Hematopoietic multipotent progenitor cell treated with erythropoietin and hydrocortisone succinate and interleukin-3 and kit ligand, for 17 days (in vitro differentiated cells): ENCODE data around the gene ELMOD3.
"Not testable (repeated sequence)": the region's sequence is repeated elsewhere in the genome, so short reads cannot be mapped to it uniquely, and the experiment has no call there.

ENCODE experiments used
- DNase-seq: peaks from one replicate; pipeline ENCODE4 v3.0.0-alpha.2; 2015; ENCODE audit warnings: low spot score

Gene ELMOD3

DNA sequence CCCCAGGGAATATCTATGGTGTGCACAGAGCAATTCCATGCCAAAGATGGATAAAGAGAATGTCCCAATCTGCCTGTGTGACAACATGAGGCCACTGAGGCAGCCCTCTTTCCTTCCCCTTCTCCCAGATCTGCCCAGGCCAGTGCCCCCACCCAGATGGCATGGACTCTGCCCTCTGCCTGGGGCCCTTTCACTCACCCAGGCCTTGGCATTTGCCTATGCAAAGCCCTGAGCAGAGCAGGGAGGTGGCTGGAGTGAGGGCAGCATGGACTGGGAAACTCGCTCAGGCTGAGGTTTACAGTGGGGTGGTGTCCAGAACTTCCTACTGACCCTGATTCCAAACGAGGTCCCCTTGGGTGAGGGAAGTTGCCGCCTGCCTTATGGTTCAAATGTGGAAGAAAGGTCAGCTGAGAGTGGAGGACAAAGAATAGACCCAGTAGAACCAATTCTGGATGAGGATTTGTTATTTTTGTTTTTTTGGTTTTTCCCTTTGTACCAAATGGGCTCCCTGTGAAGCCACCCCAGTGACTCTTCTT is 72.8 kb downstream of the ELMOD3 start:
- DNase-seq = no peak

DNA sequence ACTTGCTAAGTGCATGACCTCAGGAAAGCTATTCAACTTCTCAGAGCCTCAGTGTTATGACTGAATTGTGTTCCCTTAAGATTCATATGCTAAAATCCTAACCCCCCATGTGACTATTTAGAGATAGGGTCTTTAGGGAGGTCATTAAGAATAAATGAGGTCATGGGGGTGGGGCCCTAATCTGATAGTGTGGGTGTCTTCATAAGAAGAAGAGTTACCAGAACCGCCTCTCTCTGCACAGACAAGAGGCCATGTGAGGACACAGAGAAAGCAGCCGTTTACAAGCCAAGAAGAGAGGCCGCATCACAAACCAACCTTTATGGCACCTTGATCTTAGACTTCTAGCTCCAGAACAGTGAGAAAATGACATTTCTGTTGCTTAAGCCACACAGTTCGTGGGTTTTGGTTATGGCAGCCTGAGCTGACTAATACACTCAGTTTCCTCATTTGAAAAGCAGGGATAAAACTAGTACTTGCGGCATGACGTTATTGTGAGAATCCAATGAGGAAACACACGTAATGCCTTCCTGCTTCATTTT is 73.8 kb downstream of the ELMOD3 start:
- peak; percentile 34 for DNase-seq

GRCh38 chr2:85429213-85429923 is 74.8 kb downstream of the ELMOD3 start:
- no peak for DNase-seq

GRCh38 chr2:85429924-85430289 is 75.3 kb downstream of the ELMOD3 start:
- DNase-seq = peak; percentile 40

DNA sequence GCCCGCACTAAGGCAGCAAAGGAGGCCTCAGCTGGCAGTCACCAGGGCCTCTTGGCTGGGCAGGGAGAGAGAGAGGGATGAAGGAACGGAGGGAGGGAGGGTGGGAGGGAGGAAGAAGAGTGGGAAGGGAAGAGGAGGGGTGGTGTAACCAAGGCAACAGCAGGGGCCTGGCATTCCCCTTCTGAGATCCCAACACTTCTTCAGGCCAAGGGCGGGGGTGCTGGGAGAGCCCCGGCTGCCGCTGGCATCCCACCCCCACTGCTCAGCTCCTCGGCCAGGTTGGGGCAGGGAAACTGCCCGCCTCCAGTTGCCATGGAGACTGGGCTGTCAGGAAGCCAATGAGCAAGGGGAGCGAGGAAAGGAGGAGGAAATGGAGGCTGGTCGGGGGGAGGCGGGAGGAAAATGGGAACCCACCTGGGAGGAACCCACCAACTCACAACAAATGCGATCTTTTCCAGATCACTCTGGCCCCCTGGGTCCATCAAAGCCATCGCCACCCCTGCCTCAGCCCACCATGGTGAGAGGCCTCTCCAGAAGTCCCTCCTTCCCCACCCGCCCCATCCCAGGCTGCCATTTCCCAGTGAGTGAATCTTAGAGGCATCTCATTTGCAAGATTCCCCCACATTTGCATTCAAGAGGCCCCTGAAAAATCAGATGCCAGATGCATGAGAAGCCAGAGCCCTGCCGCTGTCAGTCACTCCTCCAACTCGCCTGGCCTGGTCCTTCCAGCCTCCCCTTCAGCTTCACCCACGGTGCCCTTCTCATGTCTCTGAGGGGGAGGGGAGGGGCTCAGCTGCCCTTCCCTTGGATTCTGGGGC is 76.4 kb downstream of the ELMOD3 start:
- no peak for DNase-seq

DNA sequence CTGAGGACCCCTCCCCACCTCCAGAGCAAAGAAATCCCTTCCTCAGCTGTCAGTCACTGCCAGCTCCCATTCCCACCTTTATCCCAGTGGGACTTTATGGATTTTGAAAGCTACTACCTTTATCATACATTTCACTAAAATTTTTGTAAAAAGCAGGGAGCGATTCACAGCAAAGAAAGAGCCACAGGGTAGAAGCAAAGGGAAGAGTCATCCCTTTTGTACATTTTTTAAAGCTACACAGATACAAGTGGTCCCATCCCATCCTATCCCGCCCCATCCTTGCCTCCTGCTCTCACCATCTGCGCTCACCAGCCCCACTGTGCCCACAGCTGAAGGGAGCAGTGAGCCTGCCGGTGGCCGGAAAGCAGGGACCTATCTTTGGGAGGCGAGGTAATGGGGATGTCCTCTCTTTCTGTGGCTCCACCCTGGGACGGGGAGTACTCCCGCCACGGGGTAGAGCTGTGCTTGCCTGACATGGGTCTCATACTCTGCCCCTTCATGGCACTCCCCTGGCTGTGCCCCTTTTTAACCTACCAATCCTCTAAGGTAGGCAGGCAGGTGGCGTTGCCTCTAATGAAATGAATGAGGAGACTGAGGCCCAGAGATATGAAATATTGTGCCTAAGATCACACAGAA is 77.1 kb downstream of the ELMOD3 start:
- DNase-seq = no peak

GRCh38 chr2:85433511-85434089 is 79.0 kb downstream of the ELMOD3 start:
- peak; percentile 19 for DNase-seq

GRCh38 chr2:85434696-85435095 is 80.1 kb downstream of the ELMOD3 start:
- DNase-seq = no peak

DNA sequence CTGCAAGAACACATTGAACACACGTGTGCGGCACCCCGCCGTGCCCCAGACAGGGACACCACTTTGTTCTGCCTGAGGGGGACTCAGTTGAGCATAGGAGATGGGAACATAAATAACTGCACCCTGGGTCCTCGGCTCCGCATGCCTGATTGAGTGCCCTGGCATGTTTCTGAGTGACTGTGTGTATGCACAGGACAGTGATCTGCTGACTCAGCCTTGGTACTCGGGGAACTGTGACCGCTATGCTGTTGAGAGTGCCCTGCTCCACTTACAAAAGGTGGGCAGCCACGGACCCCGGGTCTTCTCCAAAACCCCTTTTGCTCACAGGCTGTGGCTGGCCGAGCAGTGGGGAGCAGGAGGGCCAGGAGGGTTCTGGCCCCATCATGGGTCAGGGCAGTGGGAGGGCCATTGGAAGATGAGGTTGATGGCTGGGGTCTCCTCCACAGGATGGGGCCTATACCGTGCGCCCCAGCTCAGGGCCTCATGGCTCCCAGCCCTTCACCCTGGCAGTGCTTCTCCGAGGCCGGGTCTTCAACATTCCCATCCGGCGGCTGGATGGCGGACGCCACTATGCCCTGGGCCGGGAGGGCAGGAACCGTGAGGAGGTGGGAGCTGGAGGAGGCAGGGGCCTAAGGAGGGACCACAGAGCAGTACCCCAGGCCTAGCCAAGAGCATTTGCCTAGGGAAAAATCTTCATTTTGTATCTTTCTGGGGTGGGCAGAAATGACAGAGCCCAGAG is 80.8 kb downstream of the ELMOD3 start:
- DNase-seq = no peak

- no peak for DNase-seq
These were observed 81.6 kb downstream of the ELMOD3 start for GRCh38 chr2:85435981-85436835.

DNA sequence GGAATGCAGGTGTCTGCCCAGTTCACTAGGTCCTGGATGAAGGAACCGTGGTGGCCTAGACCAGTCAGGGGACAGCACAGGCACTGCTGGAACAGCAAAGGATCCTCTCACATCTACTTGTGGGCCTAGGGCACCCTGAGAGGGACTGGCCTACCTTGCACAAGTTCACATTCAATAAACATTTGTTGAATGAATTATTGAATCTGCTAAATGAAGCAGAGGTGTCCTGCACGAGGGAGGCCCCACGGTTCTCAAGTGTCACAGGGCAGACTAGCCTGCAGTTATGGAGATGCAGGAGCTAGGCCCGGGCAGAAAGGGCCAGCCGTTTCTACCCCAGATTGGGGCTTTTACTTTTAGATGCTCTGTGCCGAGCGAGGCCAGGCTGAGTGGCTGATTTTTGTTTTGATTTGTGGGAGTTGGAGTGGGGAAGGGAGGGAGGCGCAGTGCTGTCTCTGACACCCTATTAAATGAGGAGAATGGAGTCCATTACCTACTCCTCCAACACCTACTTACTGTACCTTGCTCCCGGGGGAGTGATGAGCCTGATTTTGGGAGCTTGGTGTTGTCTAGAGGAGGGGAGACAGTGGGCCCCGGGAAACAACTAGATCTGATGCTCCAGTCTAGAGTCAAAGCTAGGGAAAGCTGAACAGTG is 82.4 kb downstream of the ELMOD3 start:
- DNase-seq = peak; percentile 24

GRCh38 chr2:85437488-85438200 is 83.1 kb downstream of the ELMOD3 start:
- DNase-seq = peak; percentile 75

DNA sequence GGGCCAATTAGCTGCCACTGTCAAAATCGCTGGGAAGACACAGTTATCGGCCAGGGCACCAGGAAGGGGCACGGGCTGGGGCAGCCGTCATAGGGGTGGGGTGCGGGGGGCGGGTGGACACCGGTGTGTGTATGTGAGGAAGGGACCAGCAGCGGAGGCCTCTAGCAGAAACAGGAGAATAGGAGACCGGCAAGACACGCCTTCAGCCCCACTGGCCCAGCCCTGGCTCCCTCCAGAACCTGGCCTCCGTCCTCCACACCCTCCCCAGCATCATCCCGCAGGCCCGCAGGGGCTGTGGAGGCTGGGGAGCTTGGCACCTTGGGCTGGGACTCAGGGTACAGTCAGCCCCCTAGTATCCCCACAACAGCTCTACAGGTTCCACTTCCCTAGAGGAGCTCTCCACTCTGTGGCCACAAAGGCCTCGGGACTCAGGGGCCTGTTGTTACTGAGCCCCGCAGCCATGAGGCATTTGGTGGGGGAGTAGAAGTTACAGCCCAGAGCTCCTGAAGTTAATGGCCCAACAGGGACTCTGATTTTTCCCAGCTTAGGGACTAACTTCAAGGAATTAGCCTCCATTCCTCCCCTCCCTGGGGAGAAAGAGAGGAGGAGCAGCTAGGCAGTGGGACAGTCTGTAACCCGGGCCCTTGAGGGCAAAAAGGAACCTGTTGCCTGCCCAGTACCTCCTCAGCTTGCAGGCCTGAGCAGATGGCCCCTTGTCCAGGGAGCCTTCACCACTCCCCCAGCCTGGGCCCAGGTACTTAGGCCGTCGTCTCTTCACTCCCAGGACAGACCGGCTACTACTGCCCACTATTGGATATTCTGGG is 83.8 kb downstream of the ELMOD3 start:
- no peak for DNase-seq

DNA sequence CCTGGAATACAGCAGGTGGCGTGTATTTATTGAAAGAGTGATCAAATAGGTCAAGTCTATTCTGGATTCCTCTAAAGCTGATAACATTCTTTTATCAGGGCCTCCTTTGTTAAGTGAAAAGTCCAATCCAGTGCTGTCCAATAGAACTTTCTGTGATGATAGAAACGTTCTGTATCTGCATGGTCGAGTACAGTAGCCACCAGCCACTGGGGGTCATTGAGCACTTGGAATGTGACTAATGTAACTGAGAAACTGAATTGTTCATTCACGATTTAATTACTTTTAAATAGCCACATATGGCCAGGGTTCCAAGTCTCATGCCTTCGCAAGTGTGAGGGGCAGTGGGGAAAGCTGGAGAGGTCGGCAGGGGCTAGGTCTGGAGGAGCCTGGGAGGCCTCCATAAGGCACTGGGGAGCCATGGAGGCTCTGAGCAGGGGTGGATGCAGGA is 84.5 kb downstream of the ELMOD3 start:
- no peak for DNase-seq

DNA sequence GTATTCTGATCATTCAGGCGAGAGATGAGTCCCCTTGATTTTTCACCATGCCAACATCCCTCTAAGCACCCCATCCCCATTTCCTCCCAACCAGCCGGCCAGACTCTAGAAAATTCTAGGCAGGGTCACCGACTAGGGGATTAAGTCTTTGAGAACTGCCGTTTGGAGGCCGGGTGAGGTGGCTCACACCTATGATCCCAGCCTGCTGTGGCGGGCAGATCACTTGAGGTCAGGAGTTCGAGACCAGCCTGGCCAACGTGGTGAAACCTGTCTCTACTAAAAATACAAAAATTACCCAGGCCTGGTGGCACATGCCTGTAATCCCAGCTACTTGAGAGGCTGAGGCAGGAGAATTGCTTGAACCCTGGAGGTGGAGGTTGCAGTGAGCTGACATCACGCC is 85.0 kb downstream of the ELMOD3 start:
- DNase-seq = not testable (repeated sequence)

DNA sequence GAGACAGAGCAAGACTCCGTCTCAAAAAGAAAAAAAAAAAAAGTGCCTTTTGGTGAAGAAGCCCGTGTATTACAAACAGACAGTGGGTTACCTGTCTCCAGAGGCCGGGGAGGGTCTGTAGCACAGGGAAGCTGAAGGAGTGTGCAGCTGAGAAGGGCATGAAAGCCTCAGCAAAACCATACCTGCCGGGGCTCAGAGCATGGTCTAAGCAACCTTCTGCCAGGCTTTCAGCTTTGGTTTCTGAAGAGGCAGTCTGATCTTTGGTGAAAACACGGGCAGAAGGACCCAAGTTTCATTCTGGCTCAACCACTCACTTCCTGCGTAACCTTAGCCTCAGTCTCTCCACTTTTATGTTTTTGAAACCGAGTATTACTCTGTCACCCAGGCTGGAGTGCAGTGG is 85.4 kb downstream of the ELMOD3 start:
- DNase-seq = no peak

GRCh38 chr2:85440729-85441128 is 86.2 kb downstream of the ELMOD3 start:
- no peak for DNase-seq
